SHP77 (cell line): ENCODE data around the gene FBXO21.
"Not testable (repeated sequence)": the region's sequence is repeated elsewhere in the genome, so short reads cannot be mapped to it uniquely, and the experiment has no call there.

Experiments
- DNase-seq, 2 experiments: peaks; one replicate each; lab custom pipeline; 2025; lab: John Stamatoyannopoulos, UW

Gene FBXO21, protein sequence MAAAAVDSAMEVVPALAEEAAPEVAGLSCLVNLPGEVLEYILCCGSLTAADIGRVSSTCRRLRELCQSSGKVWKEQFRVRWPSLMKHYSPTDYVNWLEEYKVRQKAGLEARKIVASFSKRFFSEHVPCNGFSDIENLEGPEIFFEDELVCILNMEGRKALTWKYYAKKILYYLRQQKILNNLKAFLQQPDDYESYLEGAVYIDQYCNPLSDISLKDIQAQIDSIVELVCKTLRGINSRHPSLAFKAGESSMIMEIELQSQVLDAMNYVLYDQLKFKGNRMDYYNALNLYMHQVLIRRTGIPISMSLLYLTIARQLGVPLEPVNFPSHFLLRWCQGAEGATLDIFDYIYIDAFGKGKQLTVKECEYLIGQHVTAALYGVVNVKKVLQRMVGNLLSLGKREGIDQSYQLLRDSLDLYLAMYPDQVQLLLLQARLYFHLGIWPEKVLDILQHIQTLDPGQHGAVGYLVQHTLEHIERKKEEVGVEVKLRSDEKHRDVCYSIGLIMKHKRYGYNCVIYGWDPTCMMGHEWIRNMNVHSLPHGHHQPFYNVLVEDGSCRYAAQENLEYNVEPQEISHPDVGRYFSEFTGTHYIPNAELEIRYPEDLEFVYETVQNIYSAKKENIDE

DNA sequence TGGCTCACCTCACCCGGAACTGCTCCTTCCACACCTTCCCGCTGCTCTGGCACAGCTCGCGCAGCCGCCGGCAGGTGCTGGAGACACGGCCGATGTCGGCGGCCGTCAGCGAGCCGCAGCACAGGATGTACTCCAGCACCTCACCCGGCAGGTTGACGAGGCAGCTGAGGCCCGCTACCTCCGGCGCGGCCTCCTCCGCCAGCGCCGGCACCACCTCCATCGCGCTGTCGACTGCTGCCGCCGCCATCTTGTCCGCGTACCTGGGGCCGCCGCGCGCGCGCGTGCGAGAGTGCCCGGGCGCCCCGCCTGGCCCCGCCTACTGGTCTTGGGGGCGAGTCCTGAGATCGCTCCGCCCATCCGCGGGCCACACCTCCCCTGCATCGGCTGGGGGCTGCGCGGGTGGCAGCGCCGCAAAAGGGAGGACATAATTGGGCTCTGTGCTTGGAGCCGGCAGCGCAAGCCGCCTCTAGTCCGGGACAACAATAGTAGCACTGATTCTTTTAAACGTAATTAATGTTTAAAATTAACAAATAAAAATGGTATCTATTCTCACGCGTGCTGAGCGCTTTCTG lies at the start of gene FBXO21:
FBXO21 (minus strand) TSS at position 261 of the 572 bp plus-strand sequence; CDS start at position 247, 14 bp downstream.
- peak; percentile 82 to 90 for DNase-seq

GRCh38 chr12:117236456-117237001 lies 46.3 kb upstream of the FBXO21 start:
- DNase-seq, result peak; percentile 82 to 86

GRCh38 chr12:117235261-117235660 lies 45.0 kb upstream of the FBXO21 start:
- DNase-seq, result no peak

- DNase-seq, result no peak
Observed at GRCh38 chr12:117234441-117234840, 44.2 kb upstream of the FBXO21 start.

DNA sequence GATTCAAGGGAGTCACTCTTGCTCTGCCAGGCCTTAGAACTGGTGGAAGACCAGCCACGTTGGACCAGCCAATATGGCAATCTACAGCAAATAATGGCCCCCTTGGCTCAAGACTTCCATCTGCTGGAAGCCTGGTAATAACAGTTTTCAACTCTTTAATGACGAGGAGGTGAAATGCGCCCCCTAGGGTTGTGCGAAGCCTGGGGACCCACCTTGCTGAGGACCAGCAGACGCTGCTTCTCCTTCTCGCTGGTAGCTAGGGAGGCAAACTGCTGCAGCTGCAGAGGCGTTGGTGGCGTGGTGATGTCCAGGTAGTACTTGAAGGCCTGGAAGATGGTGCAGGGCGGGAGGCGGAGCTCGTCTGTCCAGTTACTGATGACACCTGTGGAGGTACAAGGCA lies 41.5 kb upstream of the FBXO21 start:
- DNase-seq, result no peak

GRCh38 chr12:117228239-117228638 lies 38.0 kb upstream of the FBXO21 start:
- DNase-seq, result no peak

DNA sequence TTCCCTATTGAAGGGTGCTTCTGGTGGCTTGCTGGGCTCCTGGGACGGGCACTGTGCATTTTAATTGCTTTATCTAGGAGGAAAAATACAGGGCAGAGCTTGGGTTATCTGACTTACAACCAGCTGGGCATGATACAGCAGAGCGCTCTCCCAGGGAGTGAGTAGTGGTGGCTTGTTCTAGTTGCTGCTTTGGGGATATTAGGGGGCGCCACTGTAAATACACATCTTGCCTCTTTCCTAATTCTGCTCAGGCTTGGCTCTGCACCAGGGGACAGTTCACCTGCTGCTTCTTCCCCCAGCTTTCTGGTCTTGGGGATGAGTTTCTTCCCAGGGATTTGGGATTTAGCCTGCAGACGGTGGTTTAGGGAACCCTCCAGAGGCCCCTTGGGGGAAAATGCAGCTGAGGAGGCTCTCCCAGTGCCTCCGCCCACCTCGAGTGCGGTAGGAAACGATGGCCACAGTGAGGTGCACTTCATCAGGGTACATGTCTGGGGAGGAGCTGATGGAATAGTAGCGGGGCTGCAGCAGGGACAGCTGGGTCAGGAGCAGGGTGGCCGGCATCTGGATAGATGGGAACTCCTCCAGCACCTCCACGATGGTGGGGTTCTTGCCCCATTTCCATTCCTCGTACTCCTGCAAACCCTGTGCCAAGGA lies 36.9 kb upstream of the FBXO21 start:
- DNase-seq, result no peak

GRCh38 chr12:117226505-117226904 lies 36.2 kb upstream of the FBXO21 start:
- DNase-seq, result no peak

- DNase-seq, result no peak
Observed at GRCh38 chr12:117225179-117225578, 34.9 kb upstream of the FBXO21 start.

GRCh38 chr12:117220947-117221346 lies 30.7 kb upstream of the FBXO21 start:
- DNase-seq, result not testable (repeated sequence)

DNA sequence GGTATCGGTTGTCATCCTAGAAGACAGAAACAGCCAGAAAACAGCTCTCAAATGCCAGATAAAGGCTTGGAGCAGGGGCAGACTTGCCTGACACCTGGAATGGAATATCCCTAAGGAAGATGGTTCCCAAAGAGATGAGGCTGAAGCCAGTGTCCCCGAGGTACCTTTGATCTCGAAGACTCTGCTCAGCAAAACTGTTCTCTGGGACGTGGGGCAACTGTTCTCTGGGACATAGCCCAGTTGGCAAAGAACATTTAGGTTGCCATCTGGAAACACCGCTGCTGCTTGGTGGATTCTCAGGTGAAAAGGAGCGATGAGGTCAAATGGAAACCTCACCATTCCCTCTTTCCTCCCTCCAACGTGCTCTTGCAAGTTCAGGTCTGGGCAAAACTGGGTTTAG lies 27.9 kb upstream of the FBXO21 start:
- no peak for DNase-seq

- DNase-seq, result no peak
Observed at GRCh38 chr12:117216686-117217085, 26.4 kb upstream of the FBXO21 start.

- DNase-seq, result no peak
Observed at GRCh38 chr12:117214797-117215196, 24.5 kb upstream of the FBXO21 start.

GRCh38 chr12:117213295-117213808 lies 23.1 kb upstream of the FBXO21 start:
- DNase-seq, result no peak

DNA sequence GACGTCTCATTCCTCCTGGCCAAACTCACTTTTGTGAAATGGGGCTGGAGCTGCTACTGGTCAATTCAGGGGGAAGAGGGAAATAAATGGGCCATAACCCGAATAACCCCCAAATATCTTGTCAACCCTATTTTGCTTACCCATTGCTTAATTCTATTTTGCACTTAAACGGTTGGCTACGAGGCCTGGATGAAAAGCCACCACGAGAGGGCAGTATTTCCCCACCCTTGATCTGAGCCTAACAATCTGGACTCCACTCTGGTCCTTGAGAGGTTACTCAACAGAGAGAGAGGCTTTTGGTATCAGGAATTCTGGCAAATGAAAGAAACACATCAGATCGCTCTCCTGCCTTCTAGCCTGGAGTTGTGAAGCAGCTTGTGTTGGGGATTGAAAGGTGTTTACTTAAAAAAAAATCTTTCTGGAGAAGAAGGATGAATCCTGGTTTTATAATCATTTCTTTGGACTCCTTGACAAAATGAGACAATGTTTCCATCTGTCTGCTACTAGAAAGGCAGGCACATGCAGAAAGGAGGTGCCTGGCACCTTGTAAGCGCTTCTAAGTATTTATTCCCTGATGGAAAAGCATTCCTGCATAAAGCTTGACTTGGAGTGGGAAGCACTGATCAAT lies 22.4 kb upstream of the FBXO21 start:
- peak; percentile 57 to 72 for DNase-seq

DNA sequence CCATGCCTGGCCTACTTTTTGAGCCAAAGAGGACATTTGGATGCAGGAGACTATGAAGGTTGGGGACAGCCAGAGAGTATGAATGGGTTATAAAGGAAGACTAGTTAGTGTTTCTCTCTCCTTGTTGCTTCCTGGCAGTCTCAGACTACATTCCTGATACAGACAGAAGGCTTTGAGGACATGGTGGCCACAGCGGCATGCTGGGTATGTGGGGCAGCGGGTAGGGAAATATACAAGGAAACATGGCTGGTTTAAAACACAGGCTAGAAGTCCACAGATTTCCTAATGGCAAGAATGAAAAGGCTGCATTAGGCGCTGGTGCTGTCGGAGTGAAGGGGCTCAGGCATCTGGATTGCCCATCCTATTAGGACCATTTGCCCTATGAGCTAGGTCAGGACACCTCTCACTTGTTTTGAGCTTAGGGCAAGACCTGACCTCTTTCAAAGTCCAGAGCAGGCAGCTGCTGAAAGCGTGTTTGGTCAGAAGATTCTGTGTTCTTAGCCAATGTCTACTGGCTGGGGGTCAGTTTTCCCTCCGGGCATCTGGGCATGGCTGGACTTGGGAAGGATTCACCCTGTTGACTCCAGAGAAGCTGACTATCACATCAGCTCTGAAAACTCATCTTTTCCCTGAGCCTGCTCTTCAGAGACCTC lies 20.1 kb upstream of the FBXO21 start:
- no peak for DNase-seq

GRCh38 chr12:117209626-117210025 lies 19.4 kb upstream of the FBXO21 start:
- no peak for DNase-seq

DNA sequence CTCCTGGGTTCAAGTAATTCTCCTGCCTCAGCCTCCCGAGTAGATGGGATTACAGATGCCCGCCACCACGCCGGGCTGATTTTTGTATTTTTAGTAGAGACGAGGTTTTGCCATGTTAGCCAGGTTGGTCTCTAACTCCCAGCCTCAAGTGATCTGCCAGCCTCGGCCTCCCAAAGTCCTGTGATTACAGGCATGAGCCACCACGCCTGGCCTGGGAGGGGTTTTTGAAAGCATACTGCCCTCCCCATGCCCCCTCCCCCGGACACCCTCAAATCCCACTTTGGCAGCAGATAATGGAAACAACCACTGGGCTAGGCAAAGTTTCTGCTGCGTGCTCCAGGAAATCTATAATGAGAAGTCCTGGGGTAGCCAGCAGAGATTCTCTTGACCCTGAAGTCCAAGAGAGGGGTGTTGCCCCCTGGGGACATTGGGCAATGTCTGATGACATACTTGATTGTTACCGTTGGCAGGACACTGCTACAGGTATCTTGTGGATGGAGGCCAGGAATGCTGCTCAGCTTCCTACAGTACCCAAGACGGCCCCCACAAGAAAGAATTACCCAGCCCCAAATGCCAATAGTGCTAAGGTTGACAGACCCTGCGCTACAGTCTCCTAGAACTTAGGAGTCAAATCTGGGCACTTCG lies 18.7 kb upstream of the FBXO21 start:
- DNase-seq, result no peak

DNA sequence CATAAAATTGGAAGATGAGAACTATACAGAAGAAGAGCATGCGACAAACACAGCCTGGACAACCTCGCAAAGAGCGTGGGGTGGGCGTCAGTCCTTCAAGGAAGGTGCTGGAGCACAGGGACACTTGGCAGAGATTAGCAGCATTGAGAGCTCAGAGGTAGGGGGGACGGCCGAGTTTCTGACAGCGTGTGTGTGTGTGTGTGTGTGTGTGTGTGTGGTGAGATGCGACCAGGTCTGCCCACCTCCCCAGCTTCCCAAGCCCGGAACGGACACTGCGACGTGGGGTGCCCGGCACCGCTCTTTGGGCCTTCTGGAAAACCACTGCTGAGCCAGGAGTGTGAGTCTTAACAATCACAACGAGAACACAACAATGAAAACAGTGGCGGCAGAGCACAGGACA lies 17.9 kb upstream of the FBXO21 start:
- no peak for DNase-seq

GRCh38 chr12:117207675-117208074 lies 17.4 kb upstream of the FBXO21 start:
- no peak for DNase-seq

GRCh38 chr12:117202556-117202955 lies 12.3 kb upstream of the FBXO21 start:
- no peak for DNase-seq
